ENCODE results near the gene SELENOS. TPM values are rescaled to one million over a fixed set of nuclear protein-coding genes. Genes with fewer than 3 reads are reported as not detected.

Gene SELENOS
- total RNA-seq, 6 experiments from 2014 or later, result 30.4 to 52.5 (median 39.6) TPM

DNA sequence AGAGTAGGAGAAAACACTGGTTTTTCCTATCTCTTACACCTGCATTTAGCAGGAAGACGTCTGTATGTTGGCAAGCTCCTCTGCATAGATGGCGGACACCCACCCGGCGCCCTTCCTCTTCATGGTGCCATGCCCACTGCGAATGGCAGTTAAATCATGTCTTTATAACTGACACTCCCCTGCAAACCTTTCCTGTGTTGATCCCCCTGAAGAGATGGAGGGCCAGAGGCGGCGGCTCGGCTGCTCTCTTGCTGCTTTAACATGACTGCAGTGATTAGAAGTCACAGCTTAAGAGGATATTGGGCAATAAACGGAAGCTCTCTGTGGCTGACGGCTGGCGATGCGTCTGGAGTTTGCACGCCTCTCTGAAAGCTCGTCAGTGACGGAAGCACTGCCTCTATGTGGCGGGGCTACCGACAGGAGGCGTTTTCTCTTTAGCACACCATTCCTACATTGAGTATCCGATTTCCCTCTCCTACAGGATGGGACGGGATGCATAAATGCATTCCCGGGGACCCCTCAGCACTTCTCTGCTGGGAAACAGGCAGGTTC is 43.3 kb upstream of the SELENOS start:
- Histone ChIP-seq H3K36me3 (peaks cover 0 to 70% (median 29%) of the 10 kb centered on the region in 4 donors), H3K27me3 (no peaks in the 10 kb centered on the region), H3K4me3 (no peak overlapping the region), H3K27ac (no peak overlapping the region), H3K4me1 (peaks cover 0 to 14% (median 5%) of the 10 kb centered on the region in 4 donors), H3K9me3 (no peaks in the 10 kb centered on the region)
- intact Hi-C loops (cut with DNase I), result no loop called here
- ATAC-seq (peak; percentile 6 to 37 (median 12)), DNase-seq (peak in 2 of 3 donors; percentile 37 to 43)
- TF ChIP-seq POLR2A (IDR thresholded peaks at IDR 0.05), result no peak
- TF ChIP-seq, protein P1, sequence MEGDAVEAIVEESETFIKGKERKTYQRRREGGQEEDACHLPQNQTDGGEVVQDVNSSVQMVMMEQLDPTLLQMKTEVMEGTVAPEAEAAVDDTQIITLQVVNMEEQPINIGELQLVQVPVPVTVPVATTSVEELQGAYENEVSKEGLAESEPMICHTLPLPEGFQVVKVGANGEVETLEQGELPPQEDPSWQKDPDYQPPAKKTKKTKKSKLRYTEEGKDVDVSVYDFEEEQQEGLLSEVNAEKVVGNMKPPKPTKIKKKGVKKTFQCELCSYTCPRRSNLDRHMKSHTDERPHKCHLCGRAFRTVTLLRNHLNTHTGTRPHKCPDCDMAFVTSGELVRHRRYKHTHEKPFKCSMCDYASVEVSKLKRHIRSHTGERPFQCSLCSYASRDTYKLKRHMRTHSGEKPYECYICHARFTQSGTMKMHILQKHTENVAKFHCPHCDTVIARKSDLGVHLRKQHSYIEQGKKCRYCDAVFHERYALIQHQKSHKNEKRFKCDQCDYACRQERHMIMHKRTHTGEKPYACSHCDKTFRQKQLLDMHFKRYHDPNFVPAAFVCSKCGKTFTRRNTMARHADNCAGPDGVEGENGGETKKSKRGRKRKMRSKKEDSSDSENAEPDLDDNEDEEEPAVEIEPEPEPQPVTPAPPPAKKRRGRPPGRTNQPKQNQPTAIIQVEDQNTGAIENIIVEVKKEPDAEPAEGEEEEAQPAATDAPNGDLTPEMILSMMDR (IDR thresholded peaks at IDR 0.05), result peak; percentile 5 to 16 (median 12)
- 47% methylated on average over 13 of the region's 21 CpGs for WGBS (ENCODE audit: insufficient coverage, low coverage, low lambda C conversion rate, missing lambda C conversion rate)

DNA sequence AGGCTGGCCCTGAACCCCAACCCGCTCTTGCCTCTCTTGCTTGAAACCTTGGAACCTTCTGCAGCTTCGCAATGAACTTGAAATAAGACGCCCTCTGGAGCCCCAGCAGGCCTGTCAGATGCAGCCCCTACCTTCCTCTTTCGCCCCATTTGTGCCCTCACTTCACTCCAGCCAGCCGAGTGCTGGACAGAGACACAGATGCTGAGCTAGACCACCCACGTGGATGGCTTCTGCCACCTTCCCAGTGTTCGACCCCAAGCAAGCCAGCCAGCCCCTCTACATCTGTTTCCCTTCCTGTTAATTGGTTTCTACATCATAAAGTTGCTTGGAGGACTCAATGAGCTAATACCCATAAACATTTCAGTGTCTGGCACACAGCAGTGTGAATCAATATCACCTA is 41.6 kb upstream of the SELENOS start:
- H3K9me3 ChIP-seq, result no peaks in the 10 kb centered on the region
- ATAC-seq (no peak), DNase-seq (peak in 2 of 3 donors; percentile 31 to 37)
- intact Hi-C loops (cut with DNase I), result no loop called here
- H3K27ac ChIP-seq, result no peak overlapping the region
- H3K36me3 ChIP-seq, result peaks cover 0 to 87% (median 29%) of the 10 kb centered on the region in 4 donors
- 75% methylated on average over 6 of the region's 7 CpGs for WGBS (ENCODE audit: insufficient coverage, low coverage, low lambda C conversion rate, missing lambda C conversion rate)
- no peaks in the 10 kb centered on the region for H3K27me3 ChIP-seq
- H3K4me1 ChIP-seq, result peaks cover 0 to 3% (median 0%) of the 10 kb centered on the region in 4 donors
- TF ChIP-seq, protein P1 (IDR thresholded peaks at IDR 0.05), result no peak
- TF ChIP-seq POLR2A (IDR thresholded peaks at IDR 0.05), result no peak
- no peak overlapping the region for H3K4me3 ChIP-seq

DNA sequence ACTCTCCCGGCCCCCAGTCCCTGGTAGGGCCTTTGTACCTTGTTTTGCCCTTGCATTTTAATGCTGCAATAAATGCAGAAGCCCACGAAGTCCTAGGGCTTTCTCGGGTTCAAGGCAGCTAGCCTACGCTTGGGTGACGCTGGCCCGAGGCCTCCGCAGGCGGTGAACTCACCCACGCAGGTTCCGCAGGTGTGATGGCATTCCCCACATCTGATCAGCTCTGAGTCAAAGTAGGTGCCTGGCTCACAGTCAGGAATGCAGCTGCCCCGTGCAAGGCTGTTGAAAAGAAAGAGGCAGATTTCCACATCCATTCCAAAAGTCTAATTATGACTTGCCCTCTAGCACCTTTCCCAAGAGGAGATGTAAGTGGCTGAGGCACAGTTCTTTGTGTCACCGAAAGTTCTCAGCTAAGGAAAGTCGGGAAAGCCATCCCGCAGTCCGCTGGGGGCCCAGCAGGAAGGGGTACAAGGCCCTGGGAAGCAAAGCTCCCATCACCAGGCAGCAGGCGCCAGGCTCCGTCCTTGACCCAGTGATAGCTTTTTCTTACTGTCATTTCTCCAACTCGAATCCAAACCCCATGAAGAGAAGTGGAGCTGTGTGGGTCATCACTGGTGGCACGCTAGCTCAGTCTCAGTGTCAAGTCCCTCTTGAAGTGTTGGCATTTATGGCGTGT is 41.0 kb upstream of the SELENOS start:
- peaks cover 0 to 93% (median 29%) of the 10 kb centered on the region in 4 donors for H3K36me3 ChIP-seq
- no peak for ATAC-seq

DNA sequence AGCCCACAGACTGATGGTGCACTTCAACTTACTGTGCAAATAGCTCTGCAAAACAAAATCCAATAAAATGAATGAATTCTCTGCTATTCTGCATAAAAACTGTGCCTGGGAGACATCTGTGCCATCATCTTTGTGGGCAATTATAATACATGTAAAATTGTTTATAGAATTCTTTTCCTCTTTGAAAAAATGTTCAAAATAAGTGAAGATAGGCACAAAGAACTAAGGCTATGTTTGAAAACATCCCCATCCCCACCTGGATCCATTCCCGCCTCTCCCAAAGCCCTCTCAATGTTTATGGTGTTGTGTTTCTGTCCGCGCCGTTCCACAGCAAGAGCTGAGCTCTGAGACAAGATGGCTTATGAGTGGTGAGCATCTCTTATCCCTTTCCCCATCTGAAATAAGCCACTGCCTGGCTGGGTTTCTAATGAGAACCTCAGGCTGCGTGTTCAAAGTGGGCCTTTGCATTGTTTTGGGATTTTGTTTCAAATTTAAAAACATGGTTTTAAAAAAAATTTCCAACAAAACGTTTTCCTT is 40.1 kb upstream of the SELENOS start:
- no peaks in the 10 kb centered on the region for H3K27me3 ChIP-seq
- ATAC-seq, result no peak
- peaks cover 0 to 11% (median 0%) of the 10 kb centered on the region in 4 donors for H3K4me1 ChIP-seq
- 84% methylated on average over 5 of the region's 6 CpGs for WGBS (ENCODE audit: insufficient coverage, low coverage, low lambda C conversion rate, missing lambda C conversion rate)
- no peak overlapping the region for H3K4me3 ChIP-seq
- DNase-seq, result no peak
- intact Hi-C loops (cut with DNase I), result no loop called here
- no peaks in the 10 kb centered on the region for H3K9me3 ChIP-seq
- peaks cover 0 to 93% (median 24%) of the 10 kb centered on the region in 4 donors for H3K36me3 ChIP-seq
- no peak overlapping the region for H3K27ac ChIP-seq
- TF ChIP-seq POLR2A (IDR thresholded peaks at IDR 0.05), result no peak
- TF ChIP-seq, protein P1 (IDR thresholded peaks at IDR 0.05), result no peak

More for the DNA sequence above, 41.0 kb upstream of the SELENOS start:
- TF ChIP-seq, protein P1 (IDR thresholded peaks at IDR 0.05), result no peak
- no peak for TF ChIP-seq POLR2A (IDR thresholded peaks at IDR 0.05)
- peak in 1 of 3 donors; percentile 51 for DNase-seq
- H3K4me1 ChIP-seq, result peaks cover 0 to 9% (median 0%) of the 10 kb centered on the region in 4 donors
- 66% methylated on average over 5 of the region's 20 CpGs for WGBS (ENCODE audit: insufficient coverage, low coverage, low lambda C conversion rate, missing lambda C conversion rate)
- no peak overlapping the region for H3K27ac ChIP-seq
- no peak overlapping the region for H3K4me3 ChIP-seq
- no peaks in the 10 kb centered on the region for H3K9me3 ChIP-seq
- no peaks in the 10 kb centered on the region for H3K27me3 ChIP-seq
- intact Hi-C loops (cut with DNase I), result no loop called here
